Panc1 (cell line): ENCODE measurements around the gene TEX14. TPM values are rescaled to one million over a fixed set of nuclear protein-coding genes. Genes with fewer than 3 reads are reported as not detected.
"Not testable (repeated sequence)": the region's sequence is repeated elsewhere in the genome, so short reads cannot be mapped to it uniquely, and the experiment has no call there.

Experiments
- ATAC-seq: fragments of 200-7000 bp; cut with Tn5 transposase; 2 replicates; pipeline ENCODE4 v1.9.1; 2020; ENCODE audit warnings: mild to moderate bottlenecking, moderate library complexity
- BruUV-seq: library from RNA; stranded (reverse); fragments of 400-500 nt; replicated peaks from 2 replicates; lab custom pipeline; 2021; lab: Mats Ljungman, UMichigan
- CTCF ChIA-PET: fragments of 300-600 bp; sonication (Branson Sonifier 250); formaldehyde crosslinking; loops from one replicate; lab custom pipeline; 2022; ENCODE audit warnings: antibody characterized with exemption; lab: Charles Lee
- POLR2A ChIA-PET: fragments of 300-600 bp; sonication (Branson Sonifier 250); formaldehyde crosslinking; loops from one replicate; lab custom pipeline; 2022; ENCODE audit warnings: antibody characterized with exemption; lab: Charles Lee
- DNase-seq: peaks from one replicate; pipeline ENCODE4 v3.0.0-alpha.2; 2010; ENCODE audit warnings: low read depth, low spot score
- H3K27ac ChIP-seq: 2 replicates; pipeline ENCODE4 v1.5.1; 2011; ENCODE audit warnings: mild to moderate bottlenecking, low read length, inconsistent platforms
- H3K27me3 ChIP-seq: fragments of 200-500 bp; sonication (Bioruptor generic); 2 replicates; pipeline ENCODE4 v1.6.0; 2014; ENCODE audit warnings: low read length, inconsistent platforms; ENCODE audit not compliant: control insufficient read depth, insufficient read depth
- H3K36me3 ChIP-seq: fragments of 200-500 bp; sonication (Bioruptor generic); 2 replicates; pipeline ENCODE4 v1.5.1; 2014; ENCODE audit warnings: inconsistent platforms, mild to moderate bottlenecking, low read length, moderate library complexity; ENCODE audit not compliant: control insufficient read depth, insufficient read depth
- H3K4me1 ChIP-seq: 2 replicates; pipeline ENCODE4 v1.5.1; 2011; ENCODE audit warnings: inconsistent platforms, mild to moderate bottlenecking, low read length, moderate library complexity; ENCODE audit not compliant: control insufficient read depth, insufficient read depth
- H3K4me3 ChIP-seq, 2 experiments: 2 replicates each; pipeline ENCODE4 v1.5.1; 2011 to 2012; ENCODE audit warnings: low read depth in 2 of 2, low read length in 2 of 2, mild to moderate bottlenecking in 2 of 2, inconsistent platforms in 1 of 2, moderate library complexity in 1 of 2
- H3K9me3 ChIP-seq: fragments of 200-500 bp; sonication (Bioruptor generic); 2 replicates; pipeline ENCODE4 v1.5.1; 2014; ENCODE audit warnings: low read depth, mild to moderate bottlenecking, inconsistent platforms, low read length, moderate library complexity; ENCODE audit not compliant: control insufficient read depth, insufficient read depth
- POLR2AphosphoS5 ChIP-seq: IDR thresholded peaks from 2 replicates; pipeline ENCODE4 v1.6.1; 2012; ENCODE audit warnings: mild to moderate bottlenecking, low read depth, low read length, moderate library complexity
- SIN3A ChIP-seq: IDR thresholded peaks from 2 replicates; pipeline ENCODE4 v1.6.1; 2012; ENCODE audit warnings: low read depth, mild to moderate bottlenecking, low read length, moderate library complexity, borderline replicate concordance; ENCODE audit not compliant: insufficient read depth
- TCF7L2 ChIP-seq: IDR thresholded peaks from 2 replicates; pipeline ENCODE4 v1.6.1; 2011; ENCODE audit warnings: mild to moderate bottlenecking, low read depth, low read length, inconsistent platforms
- in situ Hi-C: cut with HindIII; loops from 2 replicates; pipeline ENCODE4 v1.10.0; 2016; ENCODE audit warnings: low sequenced_read_pairs, low pct_unique_long_range_greater_than_20kb
- intact Hi-C: fragments of 100-400 bp; cut with micrococcal nuclease; formaldehyde crosslinking; loops from one replicate; pipeline ENCODE4 v1.10.0; 2022; ENCODE audit not compliant: unreplicated experiment
- total RNA-seq: library from RNA; stranded (reverse); gene quantifications from one replicate; pipeline ENCODE4 v1.2.1, GENCODE V29; 2021; ENCODE audit not compliant: unreplicated experiment
- TF ChIP-seq, protein P1 (sequence below), 2 experiments: IDR thresholded peaks; 2 replicates each; pipeline ENCODE4 v1.6.1; 2011 to 2012; ENCODE audit warnings: low read depth in 2 of 2, control low read depth in 1 of 2, low read length in 1 of 2, mild to moderate bottlenecking in 1 of 2, moderate library complexity in 1 of 2; ENCODE audit not compliant: insufficient read depth in 1 of 2
- TF ChIP-seq, protein P2 (sequence below): fragments of 450-650 bp; IDR thresholded peaks from 2 replicates; pipeline ENCODE4 v1.5.1; 2017; ENCODE audit warnings: mild to moderate bottlenecking

Gene TEX14
- total RNA-seq, 1 experiment from 2014 or later = not detected

DNA sequence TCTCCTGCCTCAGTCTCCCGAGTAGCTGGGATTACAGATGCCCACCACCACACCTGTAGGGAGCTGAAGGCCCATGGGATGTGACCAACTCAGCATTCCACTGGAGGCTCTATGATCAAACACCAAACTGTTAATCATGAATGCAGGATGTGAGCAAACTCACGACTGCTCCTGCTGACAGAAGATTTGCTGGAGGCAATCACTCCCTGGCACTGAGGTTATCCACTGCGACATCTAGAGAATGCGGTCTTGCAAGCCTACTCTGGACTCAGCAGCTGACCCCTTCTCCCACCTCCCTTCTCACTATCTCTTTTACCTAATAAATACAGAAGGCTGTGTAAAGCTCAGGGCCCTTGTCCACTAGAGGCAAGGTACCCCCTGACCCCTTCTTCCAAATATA lies 4.9 kb downstream of the TEX14 start:
- ChIA-PET POLR2A (no interaction called here), CTCF (no interaction called here)
- TF ChIP-seq POLR2AphosphoS5 (no peak), SIN3A (no peak), TCF7L2 (no peak)
- TF ChIP-seq, protein P1, sequence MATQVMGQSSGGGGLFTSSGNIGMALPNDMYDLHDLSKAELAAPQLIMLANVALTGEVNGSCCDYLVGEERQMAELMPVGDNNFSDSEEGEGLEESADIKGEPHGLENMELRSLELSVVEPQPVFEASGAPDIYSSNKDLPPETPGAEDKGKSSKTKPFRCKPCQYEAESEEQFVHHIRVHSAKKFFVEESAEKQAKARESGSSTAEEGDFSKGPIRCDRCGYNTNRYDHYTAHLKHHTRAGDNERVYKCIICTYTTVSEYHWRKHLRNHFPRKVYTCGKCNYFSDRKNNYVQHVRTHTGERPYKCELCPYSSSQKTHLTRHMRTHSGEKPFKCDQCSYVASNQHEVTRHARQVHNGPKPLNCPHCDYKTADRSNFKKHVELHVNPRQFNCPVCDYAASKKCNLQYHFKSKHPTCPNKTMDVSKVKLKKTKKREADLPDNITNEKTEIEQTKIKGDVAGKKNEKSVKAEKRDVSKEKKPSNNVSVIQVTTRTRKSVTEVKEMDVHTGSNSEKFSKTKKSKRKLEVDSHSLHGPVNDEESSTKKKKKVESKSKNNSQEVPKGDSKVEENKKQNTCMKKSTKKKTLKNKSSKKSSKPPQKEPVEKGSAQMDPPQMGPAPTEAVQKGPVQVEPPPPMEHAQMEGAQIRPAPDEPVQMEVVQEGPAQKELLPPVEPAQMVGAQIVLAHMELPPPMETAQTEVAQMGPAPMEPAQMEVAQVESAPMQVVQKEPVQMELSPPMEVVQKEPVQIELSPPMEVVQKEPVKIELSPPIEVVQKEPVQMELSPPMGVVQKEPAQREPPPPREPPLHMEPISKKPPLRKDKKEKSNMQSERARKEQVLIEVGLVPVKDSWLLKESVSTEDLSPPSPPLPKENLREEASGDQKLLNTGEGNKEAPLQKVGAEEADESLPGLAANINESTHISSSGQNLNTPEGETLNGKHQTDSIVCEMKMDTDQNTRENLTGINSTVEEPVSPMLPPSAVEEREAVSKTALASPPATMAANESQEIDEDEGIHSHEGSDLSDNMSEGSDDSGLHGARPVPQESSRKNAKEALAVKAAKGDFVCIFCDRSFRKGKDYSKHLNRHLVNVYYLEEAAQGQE (IDR thresholded peaks at IDR 0.05; ENCODE audit: insufficient read depth in 1 of 2, low read depth in 2 of 2, low read length in 1 of 2) = no peak
- TF ChIP-seq, protein P2, sequence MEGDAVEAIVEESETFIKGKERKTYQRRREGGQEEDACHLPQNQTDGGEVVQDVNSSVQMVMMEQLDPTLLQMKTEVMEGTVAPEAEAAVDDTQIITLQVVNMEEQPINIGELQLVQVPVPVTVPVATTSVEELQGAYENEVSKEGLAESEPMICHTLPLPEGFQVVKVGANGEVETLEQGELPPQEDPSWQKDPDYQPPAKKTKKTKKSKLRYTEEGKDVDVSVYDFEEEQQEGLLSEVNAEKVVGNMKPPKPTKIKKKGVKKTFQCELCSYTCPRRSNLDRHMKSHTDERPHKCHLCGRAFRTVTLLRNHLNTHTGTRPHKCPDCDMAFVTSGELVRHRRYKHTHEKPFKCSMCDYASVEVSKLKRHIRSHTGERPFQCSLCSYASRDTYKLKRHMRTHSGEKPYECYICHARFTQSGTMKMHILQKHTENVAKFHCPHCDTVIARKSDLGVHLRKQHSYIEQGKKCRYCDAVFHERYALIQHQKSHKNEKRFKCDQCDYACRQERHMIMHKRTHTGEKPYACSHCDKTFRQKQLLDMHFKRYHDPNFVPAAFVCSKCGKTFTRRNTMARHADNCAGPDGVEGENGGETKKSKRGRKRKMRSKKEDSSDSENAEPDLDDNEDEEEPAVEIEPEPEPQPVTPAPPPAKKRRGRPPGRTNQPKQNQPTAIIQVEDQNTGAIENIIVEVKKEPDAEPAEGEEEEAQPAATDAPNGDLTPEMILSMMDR = no peak
- BruUV-seq = no TSS peak
- Histone ChIP-seq H3K36me3 (no peaks in the 10 kb centered on the region), H3K4me1 (no peaks in the 10 kb centered on the region), H3K4me3 (no peak overlapping the region), H3K27ac (no peak overlapping the region), H3K9me3 (no peaks in the 10 kb centered on the region), H3K27me3 (no peaks in the 10 kb centered on the region)
- DNase-seq (no peak), ATAC-seq (no peak)
- intact Hi-C loops (no loop called here), in situ Hi-C loops (no loop called here)

DNA sequence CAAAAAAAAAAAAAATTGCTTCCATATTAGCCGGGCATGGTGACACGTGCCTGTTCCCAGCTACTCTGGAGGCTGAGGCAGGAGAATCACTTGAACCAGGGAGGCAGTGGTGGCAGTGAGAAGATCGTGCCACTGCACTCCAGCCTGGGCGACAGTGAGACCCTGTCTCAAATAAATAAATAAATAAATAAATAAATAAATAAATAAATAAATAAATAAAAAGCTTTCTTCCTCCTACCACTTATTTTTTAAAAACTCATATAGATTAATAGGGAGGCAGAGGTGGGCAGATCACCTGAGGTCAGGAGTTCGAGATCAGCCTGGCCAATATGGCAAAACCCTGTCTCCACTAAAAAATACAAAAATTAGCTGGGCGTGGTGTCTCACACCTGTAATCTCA lies 7.4 kb downstream of the TEX14 start:
- H3K36me3 ChIP-seq, in situ Hi-C loops, ATAC-seq, H3K27me3 ChIP-seq, H3K9me3 ChIP-seq, H3K27ac ChIP-seq, CTCF ChIA-PET, BruUV-seq, POLR2A ChIA-PET, H3K4me1 ChIP-seq, H3K4me3 ChIP-seq, intact Hi-C loops, DNase-seq: not testable (repeated sequence)

DNA sequence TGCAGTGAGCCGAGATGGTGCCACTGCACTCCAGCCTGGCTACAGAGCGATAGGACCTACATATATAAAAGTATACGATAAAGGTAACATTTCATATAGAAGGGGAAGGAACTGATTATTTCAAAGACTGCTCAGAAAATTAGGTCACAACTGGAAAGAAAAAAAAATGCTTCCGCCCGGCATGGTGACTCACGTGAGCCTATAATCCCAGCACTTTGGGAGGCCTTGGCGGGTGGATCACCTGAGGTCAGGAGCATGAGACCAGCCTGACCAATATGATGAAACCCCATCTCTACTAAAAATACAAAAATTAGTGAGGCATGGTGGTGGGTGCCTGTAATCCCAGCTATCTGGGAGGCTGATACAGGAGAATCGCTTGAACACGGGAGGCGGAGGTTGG lies 7.8 kb downstream of the TEX14 start:
- intact Hi-C loops (no loop called here), in situ Hi-C loops (no loop called here)
- DNase-seq (no peak), ATAC-seq (no peak)
- no TSS peak for BruUV-seq
- H3K9me3 ChIP-seq = no peaks in the 10 kb centered on the region
- TF ChIP-seq, protein P1 (IDR thresholded peaks at IDR 0.05; ENCODE audit: insufficient read depth in 1 of 2, low read depth in 2 of 2, low read length in 1 of 2) = no peak
- TF ChIP-seq POLR2AphosphoS5 (no peak), SIN3A (no peak), TCF7L2 (no peak)
- TF ChIP-seq, protein P2 = no peak
- ChIA-PET POLR2A (no interaction called here), CTCF (interaction anchor here (0.6 kb wide), 1 partner anchor 234 kb away, joined by 12 read pairs; no protein-coding TSS in a partner anchor)
- no peaks in the 10 kb centered on the region for H3K27me3 ChIP-seq
- no peaks in the 10 kb centered on the region for H3K36me3 ChIP-seq
- no peak overlapping the region for H3K4me3 ChIP-seq
- no peak overlapping the region for H3K27ac ChIP-seq
- peaks cover 7% of the 10 kb centered on the region; the same call in 1 of the 2 replicates for H3K4me1 ChIP-seq
